A549 (cell line): Measurements from ENCODE around the gene DQX1. TPM values are rescaled to one million over a fixed set of nuclear protein-coding genes. Genes with fewer than 3 reads are reported as not detected.

ENCODE experiments used
- ATAC-seq, 2 experiments: fragments of 200-7000 bp in 1 of 2; fragments of >200 bp in 1 of 2; cut with Nextera tagmentation in 1 of 2; cut with Tn5 transposase in 1 of 2; 3 replicates each; pipeline versions ENCODE4 v1.8.0 to v1.9.1; 2018 to 2020; ENCODE audit warnings: mild to moderate bottlenecking in 1 of 2, moderate library complexity in 1 of 2
- CTCF ChIA-PET: fragments of 300-600 bp; sonication (Branson Sonifier 250); formaldehyde crosslinking; extraction: SDS; loops from one replicate; lab custom pipeline; 2021; ENCODE audit warnings: antibody characterized with exemption, inconsistent platforms; lab: Yijun Ruan, JAX
- POLR2A ChIA-PET: fragments of 350-600 bp; formaldehyde crosslinking; extraction: SDS; loops from one replicate; lab custom pipeline; 2021; ENCODE audit warnings: antibody characterized with exemption, inconsistent platforms; lab: Yijun Ruan, JAX
- DNase-seq, 2 experiments: peaks; one replicate each; pipeline versions ENCODE4 v3.0.0 to v3.0.0-alpha.2; 2011 to 2016; ENCODE audit warnings: low read depth in 1 of 2, low spot score in 1 of 2
- FAIRE-seq: peaks from 2 replicates; lab custom pipeline; 2011; peaks lifted over from hg19 to GRCh38; lab: Jason Lieb, UNC
- H3K27ac ChIP-seq, 2 experiments: fragments of >200 bp; sonication (Bioruptor Twin); formaldehyde crosslinking; 3 replicates each; pipeline ENCODE4 v1.5.1; 2016 to 2017
- H3K4me1 ChIP-seq: fragments of >200 bp; sonication (Bioruptor Twin); formaldehyde crosslinking; 3 replicates; pipeline ENCODE4 v1.6.1; 2016
- H3K4me2 ChIP-seq: fragments of >200 bp; sonication (Bioruptor Twin); formaldehyde crosslinking; 3 replicates; pipeline ENCODE4 v1.6.1; 2016
- H3K4me3 ChIP-seq: fragments of >200 bp; sonication (Bioruptor Twin); formaldehyde crosslinking; 3 replicates; pipeline ENCODE4 v1.5.1; 2016
- H3K9me3 ChIP-seq: fragments of >200 bp; sonication (Bioruptor Twin); formaldehyde crosslinking; 3 replicates; pipeline ENCODE4 v1.6.1; 2016
- CBX8 ChIP-seq: fragments of 200-600 bp; sonication (generic); IDR thresholded peaks from 2 replicates; pipeline ENCODE4 v1.6.1; 2016
- CEBPB ChIP-seq, 2 experiments: fragments of >200 bp in 1 of 2; sonication (Bioruptor Twin) in 1 of 2; formaldehyde crosslinking in 1 of 2; IDR thresholded peaks; 2 replicates each; pipeline ENCODE4 v1.6.1; 2012 to 2016
- CHD2 ChIP-seq: fragments of 150-350 bp; IDR thresholded peaks from 2 replicates; pipeline ENCODE4 v1.6.1; 2014; ENCODE audit warnings: low read length; ENCODE audit not compliant: partially characterized antibody
- HEYL ChIP-seq: fragments of 250-450 bp; sonication (Bioruptor Pico); IDR thresholded peaks from 2 replicates; pipeline ENCODE4 v1.8.0; 2021; ENCODE audit warnings: mild to moderate bottlenecking, moderate library complexity
- HOXA7 ChIP-seq: fragments of 250-450 bp; sonication (Bioruptor Pico); IDR thresholded peaks from 2 replicates; pipeline ENCODE4 v1.5.0; 2020; ENCODE audit warnings: mild to moderate bottlenecking, moderate library complexity
- HOXB5 ChIP-seq: fragments of 250-450 bp; sonication (Bioruptor Pico); IDR thresholded peaks from 2 replicates; pipeline ENCODE4 v1.5.0; 2020; ENCODE audit warnings: mild to moderate bottlenecking, moderate library complexity
- KDM1A ChIP-seq: fragments of 200-600 bp; sonication (generic); IDR thresholded peaks from 2 replicates; pipeline ENCODE4 v1.6.1; 2016; ENCODE audit warnings: low read depth, mild to moderate bottlenecking
- KDM5A ChIP-seq: fragments of 200-600 bp; sonication (generic); IDR thresholded peaks from 2 replicates; pipeline ENCODE4 v1.6.1; 2016; ENCODE audit warnings: antibody characterized with exemption, mild to moderate bottlenecking
- NR3C1 ChIP-seq: fragments of >200 bp; sonication (Bioruptor Twin); formaldehyde crosslinking; IDR thresholded peaks from 3 replicates; pipeline ENCODE4 v1.6.1; 2017
- PHF8 ChIP-seq: fragments of 200-600 bp; sonication (generic); IDR thresholded peaks from 2 replicates; pipeline ENCODE4 v1.6.1; 2016; ENCODE audit warnings: low read depth, mild to moderate bottlenecking, antibody characterized with exemption, moderate library complexity, borderline replicate concordance
- POLR2AphosphoS2 ChIP-seq: conservative IDR thresholded peaks from 2 replicates; pipeline ENCODE4 v1.6.1; 2012; ENCODE audit warnings: low read length, improper control_type of control experiment, inconsistent platforms
- SMC3 ChIP-seq: fragments of >200 bp; sonication (Bioruptor Twin); formaldehyde crosslinking; IDR thresholded peaks from 3 replicates; pipeline ENCODE4 v1.6.1; 2018; ENCODE audit warnings: inconsistent platforms
- SREBF2 ChIP-seq: fragments of 450-650 bp; IDR thresholded peaks from 2 replicates; pipeline ENCODE4 v1.6.1; 2014; ENCODE audit warnings: mild to moderate bottlenecking, moderate library complexity
- WGBS: methylation state at CpG from one replicate; pipeline ENCODE4 v1.1.6; 2017; ENCODE audit errors: missing lambda C conversion rate; 5-methylcytosine and 5-hydroxymethylcytosine counted together
- polyA plus RNA-seq, 4 experiments: library from polyadenylated mRNA; depleted of rRNA in 3 of 4; stranded (reverse); fragments of >200 nt; fragmentation: RNase III in 1 of 4; extraction: RNeasy Plus Mini Kit Qiagen cat#74134 plus additional on column Dnase treatment in 1 of 4; gene quantifications; 2 replicates in 3 of 4; 3 replicates in 1 of 4; pipeline ENCODE4 v1.2.3, GENCODE V29; 2011 to 2017
- TF ChIP-seq, protein P1 (sequence below): fragments of >200 bp; sonication (Bioruptor Twin); formaldehyde crosslinking; IDR thresholded peaks from 2 replicates; pipeline ENCODE4 v1.6.1; 2016
- TF ChIP-seq, protein P2 (sequence below): fragments of 250-450 bp; sonication (Bioruptor Pico); IDR thresholded peaks from 2 replicates; pipeline ENCODE4 v1.5.0; 2020; ENCODE audit warnings: low read depth, mild to moderate bottlenecking, moderate library complexity
- TF ChIP-seq, protein P3 (sequence below): IDR thresholded peaks from 2 replicates; pipeline ENCODE4 v1.6.1; 2012
- TF ChIP-seq, protein P4 (sequence below): fragments of 450-650 bp; IDR thresholded peaks from 2 replicates; pipeline ENCODE4 v1.6.1; 2014; ENCODE audit warnings: antibody characterized with exemption
- TF ChIP-seq, protein P5 (sequence below): IDR thresholded peaks from 2 replicates; pipeline ENCODE4 v1.6.1; 2012; ENCODE audit warnings: low read depth, borderline replicate concordance

Gene DQX1
- polyA plus RNA-seq, 2 of the 4 experiments (the other 2 are of a cell fraction), result 0.15 to 0.39 TPM

DNA sequence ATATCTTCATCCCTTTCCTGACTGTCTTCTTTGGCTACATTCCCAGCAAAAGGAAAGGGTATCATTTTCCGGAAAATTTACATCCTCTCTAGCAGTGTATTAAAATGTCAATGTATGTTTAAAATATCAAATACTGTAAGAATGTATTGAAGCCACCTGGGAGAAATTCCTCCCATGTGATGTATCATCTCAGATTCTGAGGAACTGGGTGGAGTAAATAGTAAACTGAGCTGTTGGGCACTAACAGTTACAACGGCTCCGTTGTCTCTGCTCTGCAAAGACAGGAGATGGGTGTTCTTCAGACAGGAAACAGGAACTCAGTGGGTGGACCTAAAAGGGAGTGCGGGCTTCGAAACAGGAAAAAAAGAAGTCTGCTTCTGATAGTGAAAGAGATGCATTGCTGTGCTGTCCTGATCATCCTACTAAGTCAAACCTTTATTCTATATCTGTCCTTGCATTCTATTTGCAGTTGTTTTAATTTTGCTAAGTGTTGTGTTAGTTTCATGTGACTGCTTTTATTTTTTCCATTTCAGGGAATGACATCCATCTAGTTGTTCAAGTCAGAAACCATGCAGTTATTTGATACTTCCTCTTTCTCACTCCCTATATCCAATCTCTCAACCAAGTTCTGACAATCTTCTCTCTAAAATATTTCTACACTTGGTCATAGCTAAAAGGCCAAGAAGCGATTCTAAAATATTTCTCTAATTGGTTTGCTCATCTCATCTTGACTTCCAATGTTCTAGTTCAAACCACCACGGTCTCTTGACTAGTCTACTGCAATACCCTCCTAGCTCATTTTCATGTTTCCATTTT lies 47.9 kb upstream of the DQX1 start:
- WGBS, result 52% methylated on average over 7 of the region's 7 CpGs
- Histone ChIP-seq H3K9me3 (no peaks in the 10 kb centered on the region), H3K27ac (no peak overlapping the region)
- TF ChIP-seq HEYL (CRISPR knock-in tag) (no peak), CHD2 (no peak), NR3C1 (no peak), KDM5A (no peak), SREBF2 (no peak), HOXB5 (CRISPR knock-in tag) (no peak), HOXA7 (no peak), KDM1A (no peak), SMC3 (no peak)
- TF ChIP-seq, protein P1, sequence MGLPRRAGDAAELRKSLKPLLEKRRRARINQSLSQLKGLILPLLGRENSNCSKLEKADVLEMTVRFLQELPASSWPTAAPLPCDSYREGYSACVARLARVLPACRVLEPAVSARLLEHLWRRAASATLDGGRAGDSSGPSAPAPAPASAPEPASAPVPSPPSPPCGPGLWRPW, result no peak
- TF ChIP-seq, protein P2, sequence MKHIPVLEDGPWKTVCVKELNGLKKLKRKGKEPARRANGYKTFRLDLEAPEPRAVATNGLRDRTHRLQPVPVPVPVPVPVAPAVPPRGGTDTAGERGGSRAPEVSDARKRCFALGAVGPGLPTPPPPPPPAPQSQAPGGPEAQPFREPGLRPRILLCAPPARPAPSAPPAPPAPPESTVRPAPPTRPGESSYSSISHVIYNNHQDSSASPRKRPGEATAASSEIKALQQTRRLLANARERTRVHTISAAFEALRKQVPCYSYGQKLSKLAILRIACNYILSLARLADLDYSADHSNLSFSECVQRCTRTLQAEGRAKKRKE (CRISPR knock-in tag), result no peak
- TF ChIP-seq, all 56 proteins: peak for 0
- ChIA-PET CTCF (interaction anchor here (1.1 to 17.2 kb wide), 6 partner anchors 10 to 91 kb away, joined by 3 to 181 read pairs (median 4); partner anchors contain the start of genes CCDC142 and TTC31), POLR2A (interaction anchor here (1.0 kb wide), 1 partner anchor 44 kb away, joined by 3 read pairs; the partner anchor contains the start of genes AUP1 and HTRA2)
- DNase-seq (no peak), ATAC-seq (peak in 1 of 2 experiments; percentile 73; a peak in 3 of 6 replicates), FAIRE-seq (no peak)
- Histone ChIP-seq H3K4me3 (no peak overlapping the region), H3K4me2 (no peak overlapping the region), H3K4me1 (no peaks in the 10 kb centered on the region)

DNA sequence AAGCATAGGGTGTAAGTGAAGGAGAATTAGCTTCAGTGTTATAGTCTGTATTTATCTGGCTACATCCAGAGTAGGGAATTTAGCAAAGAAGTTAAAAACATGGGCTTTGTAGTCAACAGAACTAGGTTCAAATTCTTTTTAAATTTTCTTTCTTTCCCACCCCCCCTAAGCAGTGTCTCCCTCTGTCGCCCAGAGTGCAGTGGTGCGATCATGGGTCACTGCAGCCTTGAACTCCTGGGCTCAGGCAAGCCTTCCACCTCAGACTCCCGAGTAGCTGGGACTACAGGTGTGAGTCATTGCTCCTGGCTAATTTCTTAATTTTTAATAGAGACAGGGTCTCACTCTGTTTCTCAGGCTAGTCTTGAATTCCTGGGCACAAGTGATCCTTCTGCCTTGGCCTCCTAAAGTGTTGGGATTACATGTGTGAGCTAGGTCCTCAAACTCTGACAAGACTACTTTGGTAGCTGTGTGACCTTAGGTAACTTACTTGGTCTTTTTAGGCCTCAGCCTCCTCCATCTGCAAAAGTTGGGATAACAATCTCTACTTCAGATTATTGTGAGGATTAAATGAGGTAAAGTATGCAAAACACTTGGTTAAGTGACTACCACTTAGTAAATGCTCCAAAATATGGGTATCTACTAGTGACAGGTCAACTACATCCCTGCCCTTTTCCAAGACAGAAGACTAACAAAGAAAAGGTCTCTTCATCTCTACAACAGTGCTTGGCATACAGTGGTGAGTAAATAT lies 46.3 kb upstream of the DQX1 start:
- TF ChIP-seq, protein P3, sequence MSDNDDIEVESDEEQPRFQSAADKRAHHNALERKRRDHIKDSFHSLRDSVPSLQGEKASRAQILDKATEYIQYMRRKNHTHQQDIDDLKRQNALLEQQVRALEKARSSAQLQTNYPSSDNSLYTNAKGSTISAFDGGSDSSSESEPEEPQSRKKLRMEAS, result no peak
- no peak for TF ChIP-seq PHF8
- no peak for TF ChIP-seq CEBPB (IDR thresholded peaks at IDR 0.05)
- no peak for TF ChIP-seq CHD2
- TF ChIP-seq POLR2AphosphoS2, result no peak
- TF ChIP-seq, protein P4, sequence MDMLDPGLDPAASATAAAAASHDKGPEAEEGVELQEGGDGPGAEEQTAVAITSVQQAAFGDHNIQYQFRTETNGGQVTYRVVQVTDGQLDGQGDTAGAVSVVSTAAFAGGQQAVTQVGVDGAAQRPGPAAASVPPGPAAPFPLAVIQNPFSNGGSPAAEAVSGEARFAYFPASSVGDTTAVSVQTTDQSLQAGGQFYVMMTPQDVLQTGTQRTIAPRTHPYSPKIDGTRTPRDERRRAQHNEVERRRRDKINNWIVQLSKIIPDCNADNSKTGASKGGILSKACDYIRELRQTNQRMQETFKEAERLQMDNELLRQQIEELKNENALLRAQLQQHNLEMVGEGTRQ, result no peak
- TF ChIP-seq, all 56 proteins: peak for 0
- no peaks in the 10 kb centered on the region for H3K9me3 ChIP-seq
- no peak for FAIRE-seq
- ChIA-PET POLR2A (no interaction called here), CTCF (interaction anchor here (1.6 to 17.2 kb wide), 2 partner anchors 14 to 19 kb away, joined by 6 to 181 read pairs; no protein-coding TSS in a partner anchor)
- H3K4me1 ChIP-seq, result no peaks in the 10 kb centered on the region
- H3K27ac ChIP-seq, result no peak overlapping the region
- 67% methylated on average over 3 of the region's 3 CpGs for WGBS
- ATAC-seq, result peak in 1 of 2 experiments; percentile 35; a peak in 1 of 6 replicates
- no peak overlapping the region for H3K4me2 ChIP-seq
- no peak overlapping the region for H3K4me3 ChIP-seq
- no peak for DNase-seq

DNA sequence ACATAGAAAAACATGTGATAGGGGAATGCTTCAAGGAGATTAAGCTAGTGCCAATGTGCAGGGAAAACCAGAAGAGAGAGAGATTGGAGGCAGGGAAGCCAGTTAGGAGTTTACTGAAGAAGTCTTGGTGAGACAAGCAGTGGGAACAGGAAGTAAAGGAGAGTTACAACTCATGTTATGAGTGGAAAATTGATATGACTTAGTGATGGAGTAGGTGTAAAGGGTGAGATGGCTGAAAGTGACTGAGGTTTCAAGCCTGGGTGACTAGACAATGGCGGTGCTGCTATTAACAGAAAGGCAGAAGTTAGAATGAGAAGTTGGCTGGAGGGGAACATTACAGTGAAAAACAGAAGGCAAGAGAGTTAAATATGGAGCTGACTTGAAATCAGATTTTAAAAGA lies 45.0 kb upstream of the DQX1 start:
- no peak for ATAC-seq
- 82% methylated on average over 1 of the region's 1 CpG for WGBS
- TF ChIP-seq, protein P5, sequence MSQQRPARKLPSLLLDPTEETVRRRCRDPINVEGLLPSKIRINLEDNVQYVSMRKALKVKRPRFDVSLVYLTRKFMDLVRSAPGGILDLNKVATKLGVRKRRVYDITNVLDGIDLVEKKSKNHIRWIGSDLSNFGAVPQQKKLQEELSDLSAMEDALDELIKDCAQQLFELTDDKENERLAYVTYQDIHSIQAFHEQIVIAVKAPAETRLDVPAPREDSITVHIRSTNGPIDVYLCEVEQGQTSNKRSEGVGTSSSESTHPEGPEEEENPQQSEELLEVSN, result no peak
- no peak for TF ChIP-seq HOXA7
- TF ChIP-seq HEYL (CRISPR knock-in tag), result no peak
- no peak for TF ChIP-seq CBX8
- TF ChIP-seq, all 56 proteins: peak for 0
- no peak for DNase-seq
- Histone ChIP-seq H3K4me1 (no peaks in the 10 kb centered on the region), H3K4me3 (no peak overlapping the region), H3K9me3 (no peaks in the 10 kb centered on the region), H3K4me2 (no peak overlapping the region), H3K27ac (no peak overlapping the region)
- CTCF ChIA-PET, result interaction anchor here (0.8 to 17.2 kb wide), 3 partner anchors 13 to 20 kb away, joined by 3 to 181 read pairs (median 6); no protein-coding TSS in a partner anchor
- POLR2A ChIA-PET, result no interaction called here
- no peak for FAIRE-seq
